Duodenal mucosa (tissue), 2 donors: Measurements from ENCODE around the gene PTCHD1.

Source experiments
- H3K27ac ChIP-seq: one replicate; pipeline ENCODE4 v1.7.0; 2013; ENCODE audit warnings: low read depth, low read length
- H3K27me3 ChIP-seq, 2 donors: one replicate each; pipeline ENCODE4 v1.7.0; 2013; ENCODE audit warnings: low read length in 2 of 2, control low read depth in 1 of 2; ENCODE audit not compliant: insufficient read depth in 2 of 2, control insufficient read depth in 1 of 2
- H3K36me3 ChIP-seq, 2 donors: one replicate each; pipeline ENCODE4 v1.7.0; 2013; ENCODE audit warnings: low read length in 2 of 2, control low read depth in 1 of 2; ENCODE audit not compliant: insufficient read depth in 2 of 2, control insufficient read depth in 1 of 2
- H3K4me1 ChIP-seq, 2 donors: one replicate each; pipeline ENCODE4 v1.7.0; 2013; ENCODE audit warnings: low read length in 2 of 2, control low read depth in 1 of 2; ENCODE audit not compliant: insufficient read depth in 2 of 2, control insufficient read depth in 1 of 2
- H3K4me3 ChIP-seq, 2 donors: one replicate each; pipeline ENCODE4 v1.7.0; 2013; ENCODE audit warnings: low read length in 2 of 2, low read depth in 1 of 2
- H3K9ac ChIP-seq, 2 donors: one replicate each; pipeline ENCODE4 v1.7.0; 2013; ENCODE audit warnings: low read length in 2 of 2, low read depth in 1 of 2
- H3K9me3 ChIP-seq, 2 donors: one replicate each; pipeline ENCODE4 v1.7.0; 2013; ENCODE audit warnings: low read length in 2 of 2, control low read depth in 1 of 2; ENCODE audit not compliant: control insufficient read depth in 1 of 2

Gene PTCHD1

DNA sequence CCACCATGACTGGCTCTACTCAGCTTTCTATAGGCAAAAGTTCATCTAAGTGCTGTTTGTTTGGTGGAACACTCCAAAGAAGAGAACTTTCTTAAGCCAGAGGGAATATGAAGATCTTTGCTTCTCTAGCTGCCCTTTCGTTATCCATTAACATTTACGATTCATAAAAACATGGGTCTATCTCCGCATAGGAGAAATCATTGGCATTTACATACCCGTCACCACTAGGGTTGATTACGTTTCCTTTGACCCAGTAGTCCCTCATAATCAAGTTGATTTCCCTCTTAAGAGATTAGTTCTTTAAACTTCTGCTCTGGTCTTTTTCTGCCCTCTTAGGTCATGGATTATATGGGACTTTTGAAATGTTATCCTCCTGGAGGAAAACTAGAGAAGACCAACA lies 57.5 kb downstream of the PTCHD1 start:
- no peaks in the 10 kb centered on the region for H3K27me3 ChIP-seq
- peaks cover 0 to 10% of the 10 kb centered on the region in 2 donors for H3K4me1 ChIP-seq

DNA sequence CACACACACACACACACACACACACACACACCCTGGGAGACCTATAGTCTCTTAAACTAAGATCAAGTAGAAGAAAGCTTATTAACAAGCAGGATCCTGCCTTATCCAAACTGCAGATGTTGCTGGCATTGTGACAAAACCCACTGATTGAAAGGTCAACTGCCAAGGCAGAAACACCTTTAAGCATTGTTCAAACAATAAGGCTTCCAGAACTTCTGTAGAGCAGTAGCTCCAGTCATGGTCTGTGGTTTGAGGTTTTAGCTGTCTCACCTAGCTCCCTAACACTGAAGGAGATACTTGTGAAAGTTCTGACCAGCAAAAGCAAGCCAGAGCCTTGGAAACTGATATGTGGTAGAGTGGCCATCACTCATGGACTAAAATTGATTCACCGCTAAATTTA lies 59.8 kb downstream of the PTCHD1 start:
- Histone ChIP-seq H3K4me3 (no peak overlapping the region), H3K27ac (no peak overlapping the region), H3K27me3 (no peaks in the 10 kb centered on the region), H3K4me1 (peaks cover 0 to 10% of the 10 kb centered on the region in 2 donors), H3K9me3 (no peaks in the 10 kb centered on the region), H3K36me3 (no peaks in the 10 kb centered on the region), H3K9ac (no peak overlapping the region)

More for the DNA sequence above, 57.5 kb downstream of the PTCHD1 start:
- H3K36me3 ChIP-seq, result no peaks in the 10 kb centered on the region
- no peaks in the 10 kb centered on the region for H3K9me3 ChIP-seq
- H3K27ac ChIP-seq, result no peak overlapping the region
- no peak overlapping the region for H3K9ac ChIP-seq
- no peak overlapping the region for H3K4me3 ChIP-seq

- Histone ChIP-seq H3K27me3 (no peaks in the 10 kb centered on the region), H3K9ac (no peak overlapping the region), H3K9me3 (no peaks in the 10 kb centered on the region), H3K36me3 (no peaks in the 10 kb centered on the region), H3K4me1 (peaks cover 0 to 10% of the 10 kb centered on the region in 2 donors), H3K27ac (no peak overlapping the region), H3K4me3 (no peak overlapping the region)
Observed at GRCh38 chrX:23396263-23396662, 61.6 kb downstream of the PTCHD1 start.

DNA sequence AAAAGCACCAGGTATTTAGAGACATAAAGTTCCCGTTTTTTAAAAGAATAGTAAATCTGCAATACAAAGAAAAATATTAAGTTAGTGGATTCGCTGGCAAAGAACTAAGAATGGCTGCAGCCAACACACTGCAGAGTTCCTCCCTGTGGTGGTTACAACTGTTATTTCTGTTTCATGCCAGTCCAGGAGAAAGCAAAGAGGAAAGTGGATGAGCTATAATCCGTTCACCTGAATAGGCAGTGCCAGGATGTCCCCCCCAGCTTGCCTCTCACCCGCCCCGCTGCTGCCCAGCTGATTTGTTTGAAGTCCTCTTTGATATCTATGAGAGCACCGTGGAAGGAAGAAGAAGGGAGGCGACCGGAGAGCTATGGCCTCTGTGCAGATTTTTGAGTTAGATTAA lies 63.9 kb downstream of the PTCHD1 start:
- no peaks in the 10 kb centered on the region for H3K9me3 ChIP-seq
- peaks cover 0 to 5% of the 10 kb centered on the region in 2 donors for H3K4me1 ChIP-seq
- no peaks in the 10 kb centered on the region for H3K36me3 ChIP-seq
- H3K27ac ChIP-seq, result no peak overlapping the region
- H3K9ac ChIP-seq, result no peak overlapping the region
- no peaks in the 10 kb centered on the region for H3K27me3 ChIP-seq
- H3K4me3 ChIP-seq, result no peak overlapping the region

- H3K27me3 ChIP-seq, result no peaks in the 10 kb centered on the region
- no peaks in the 10 kb centered on the region for H3K36me3 ChIP-seq
- H3K9me3 ChIP-seq, result no peaks in the 10 kb centered on the region
- H3K4me3 ChIP-seq, result no peak overlapping the region
- H3K4me1 ChIP-seq, result no peaks in the 10 kb centered on the region
- H3K9ac ChIP-seq, result no peak overlapping the region
- no peak overlapping the region for H3K27ac ChIP-seq
Observed at GRCh38 chrX:23403849-23404248, 69.2 kb downstream of the PTCHD1 start.

GRCh38 chrX:23422912-23423311 lies 88.3 kb downstream of the PTCHD1 start:
- Histone ChIP-seq H3K27ac (no peak overlapping the region), H3K27me3 (no peaks in the 10 kb centered on the region), H3K36me3 (no peaks in the 10 kb centered on the region), H3K4me3 (no peak overlapping the region), H3K9ac (no peak overlapping the region), H3K9me3 (no peaks in the 10 kb centered on the region), H3K4me1 (no peaks in the 10 kb centered on the region)

- no peak overlapping the region for H3K9ac ChIP-seq
- peaks cover 17 to 19% of the 10 kb centered on the region in 2 donors for H3K4me1 ChIP-seq
- H3K27me3 ChIP-seq, result no peaks in the 10 kb centered on the region
- no peak overlapping the region for H3K27ac ChIP-seq
- no peak overlapping the region for H3K4me3 ChIP-seq
- H3K36me3 ChIP-seq, result no peaks in the 10 kb centered on the region
- H3K9me3 ChIP-seq, result no peaks in the 10 kb centered on the region
Observed at GRCh38 chrX:23434356-23434884, 99.8 kb downstream of the PTCHD1 start.

- Histone ChIP-seq H3K27me3 (no peaks in the 10 kb centered on the region), H3K4me3 (no peak overlapping the region), H3K4me1 (peaks cover 17 to 19% of the 10 kb centered on the region in 2 donors), H3K36me3 (no peaks in the 10 kb centered on the region), H3K27ac (no peak overlapping the region), H3K9ac (no peak overlapping the region), H3K9me3 (no peaks in the 10 kb centered on the region)
Observed at GRCh38 chrX:23435108-23435507, 100.5 kb downstream of the PTCHD1 start.

DNA sequence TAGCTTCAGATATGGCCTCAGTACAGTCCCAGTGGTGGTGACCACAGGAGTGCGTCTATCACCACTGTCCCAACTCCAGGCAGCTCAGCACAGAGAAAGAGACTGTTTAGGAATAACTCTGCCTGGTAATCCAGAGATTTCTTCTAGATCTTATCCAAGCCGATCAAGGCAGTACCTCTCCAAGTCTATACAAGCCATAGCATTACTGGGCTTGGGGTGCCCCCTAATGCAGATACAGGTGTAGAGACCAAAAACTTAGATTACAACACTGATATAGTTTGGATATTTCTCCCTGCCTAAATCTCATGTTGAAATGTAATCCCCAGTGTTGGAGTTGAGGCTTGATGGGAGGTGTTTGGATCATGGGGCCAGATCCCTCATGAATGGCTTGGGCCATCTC lies 100.9 kb downstream of the PTCHD1 start:
- no peak overlapping the region for H3K4me3 ChIP-seq
- H3K9me3 ChIP-seq, result no peaks in the 10 kb centered on the region
- H3K36me3 ChIP-seq, result no peaks in the 10 kb centered on the region
- no peaks in the 10 kb centered on the region for H3K27me3 ChIP-seq
- H3K9ac ChIP-seq, result no peak overlapping the region
- H3K27ac ChIP-seq, result no peak overlapping the region
- peaks cover 17 to 19% of the 10 kb centered on the region in 2 donors for H3K4me1 ChIP-seq

DNA sequence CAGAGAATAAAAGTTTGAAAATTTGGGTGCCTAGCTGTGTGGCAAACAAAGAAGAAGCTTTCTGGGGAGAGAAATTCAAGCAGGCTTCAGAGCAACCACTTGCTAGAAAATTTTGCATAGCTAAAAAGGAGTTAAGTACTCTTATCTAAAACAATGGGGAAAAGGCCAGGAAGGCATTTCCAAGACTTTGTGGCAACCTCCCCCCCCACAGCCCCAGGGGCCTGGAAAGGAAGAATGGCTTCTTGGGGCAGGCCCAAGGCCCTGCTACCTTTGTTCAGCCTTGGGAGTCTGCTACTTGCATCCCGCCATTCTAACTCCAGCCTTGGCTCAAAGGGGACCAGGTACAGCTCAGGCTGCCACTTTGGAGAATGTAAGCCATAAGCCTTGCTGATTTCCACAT lies 102.2 kb downstream of the PTCHD1 start:
- Histone ChIP-seq H3K9ac (no peak overlapping the region), H3K27me3 (no peaks in the 10 kb centered on the region)

DNA sequence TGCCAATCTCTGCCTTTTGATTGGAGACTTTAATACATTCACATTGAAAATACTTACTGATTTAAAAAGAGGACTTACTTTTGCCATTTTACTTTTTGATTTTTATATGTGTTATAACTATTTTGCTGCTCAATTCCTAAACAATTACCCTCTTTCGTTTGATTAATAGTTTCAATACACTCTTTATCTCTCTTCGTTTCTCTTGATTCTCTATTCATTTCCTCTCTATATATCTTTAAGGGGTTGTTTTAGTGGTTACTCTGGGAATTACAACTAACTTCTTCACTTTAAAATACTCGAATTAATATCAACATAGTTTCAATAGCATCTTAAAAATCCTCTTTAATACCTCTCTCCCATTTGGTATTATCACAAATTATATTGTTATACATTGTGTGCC lies 116.6 kb downstream of the PTCHD1 start:
- no peaks in the 10 kb centered on the region for H3K9me3 ChIP-seq
- no peak overlapping the region for H3K4me3 ChIP-seq
- H3K27me3 ChIP-seq, result no peaks in the 10 kb centered on the region
- no peak overlapping the region for H3K27ac ChIP-seq
- no peaks in the 10 kb centered on the region for H3K36me3 ChIP-seq
- H3K9ac ChIP-seq, result no peak overlapping the region
- no peaks in the 10 kb centered on the region for H3K4me1 ChIP-seq

More for the DNA sequence above, 102.2 kb downstream of the PTCHD1 start:
- no peak overlapping the region for H3K27ac ChIP-seq
- peaks cover 17 to 19% of the 10 kb centered on the region in 2 donors for H3K4me1 ChIP-seq
- H3K36me3 ChIP-seq, result no peaks in the 10 kb centered on the region
- H3K4me3 ChIP-seq, result no peak overlapping the region
- H3K9me3 ChIP-seq, result no peaks in the 10 kb centered on the region
